H1 (cell line): Measurements from ENCODE around the gene POLR1D. TPM values are rescaled to one million over a fixed set of nuclear protein-coding genes. Genes with fewer than 3 reads are reported as not detected.

ENCODE experiments used
- CTCF ChIA-PET: fragments of 300-600 bp; sonication (Branson Sonifier 250); formaldehyde crosslinking; loops from one replicate; lab custom pipeline; 2021; ENCODE audit not compliant: partially characterized antibody; lab: Charles Lee
- POLR2A ChIA-PET: fragments of 300-600 bp; sonication (Branson Sonifier 250); formaldehyde crosslinking; loops from one replicate; lab custom pipeline; 2021; ENCODE audit warnings: inconsistent platforms; ENCODE audit not compliant: partially characterized antibody; lab: Charles Lee
- DNase-seq, 2 experiments: peaks; one replicate each; pipeline versions ENCODE4 v3.0.0 to v3.0.0-alpha.2; 2010 to 2022; ENCODE audit warnings: low spot score in 2 of 2, low read depth in 1 of 2, mixed read lengths in 1 of 2
- FAIRE-seq: peaks from 2 replicates; lab custom pipeline; 2011; peaks lifted over from hg19 to GRCh38; lab: Jason Lieb, UNC
- H2AFZ ChIP-seq: 2 replicates; pipeline ENCODE4 v1.8.1; 2012; ENCODE audit warnings: low read length, inconsistent platforms
- H2AK5ac ChIP-seq: 2 replicates; pipeline ENCODE4 v1.6.1; 2013; ENCODE audit warnings: low read depth, low read length
- H2BK120ac ChIP-seq: replicated peaks from 2 replicates; pipeline ENCODE3; 2013; ENCODE audit warnings: low read depth, low read length, inconsistent platforms
- H2BK12ac ChIP-seq: 2 replicates; pipeline ENCODE4 v1.6.1; 2013; ENCODE audit warnings: low read depth, low read length
- H2BK15ac ChIP-seq: 2 replicates; pipeline ENCODE4 v1.6.1; 2013; ENCODE audit warnings: low read length
- H2BK20ac ChIP-seq: 2 replicates; pipeline ENCODE4 v1.6.1; 2013; ENCODE audit warnings: low read length
- H2BK5ac ChIP-seq: 2 replicates; pipeline ENCODE4 v1.6.1; 2013; ENCODE audit warnings: low read depth, low read length
- H3K14ac ChIP-seq: 2 replicates; pipeline ENCODE4 v1.6.1; 2013; ENCODE audit warnings: inconsistent platforms; ENCODE audit not compliant: insufficient read length
- H3K18ac ChIP-seq: 2 replicates; pipeline ENCODE4 v1.6.1; 2013; ENCODE audit warnings: low read length; ENCODE audit errors: extremely low read depth
- H3K23ac ChIP-seq: 2 replicates; pipeline ENCODE4 v1.6.1; 2013; ENCODE audit warnings: inconsistent platforms; ENCODE audit not compliant: insufficient read length
- H3K23me2 ChIP-seq: 2 replicates; pipeline ENCODE4 v1.6.1; 2013; ENCODE audit warnings: low read depth, low read length
- H3K27ac ChIP-seq: 2 replicates; pipeline ENCODE4 v1.6.1; 2011; ENCODE audit warnings: low read depth, low read length, inconsistent platforms
- H3K27me3 ChIP-seq, 4 experiments: replicated peaks in 1 of 4; 1 replicate in 1 of 4; 2 replicates in 3 of 4; pipeline versions ENCODE4 v1.6.1 to v1.8.1; 2011 to 2013; ENCODE audit warnings: low read length in 3 of 4, mild to moderate bottlenecking in 3 of 4, inconsistent platforms in 2 of 4, mixed read lengths in 2 of 4, moderate library complexity in 1 of 4; ENCODE audit not compliant: control insufficient read depth in 3 of 4, insufficient read depth in 3 of 4; ENCODE audit errors: extremely low read depth in 1 of 4
- H3K36me3 ChIP-seq, 4 experiments: 2 replicates each; pipeline versions ENCODE4 v1.6.1 to v1.8.1; 2011 to 2013; ENCODE audit warnings: mild to moderate bottlenecking in 4 of 4, low read length in 3 of 4, moderate library complexity in 2 of 4, control low read depth in 1 of 4, inconsistent platforms in 1 of 4; ENCODE audit not compliant: insufficient read depth in 4 of 4, control insufficient read depth in 2 of 4
- H3K4ac ChIP-seq: replicated peaks from 2 replicates; pipeline ENCODE3; 2013; ENCODE audit warnings: low read length, low read depth, mixed read lengths, inconsistent platforms; ENCODE audit not compliant: insufficient read length
- H3K4me1 ChIP-seq, 4 experiments: replicated peaks in 1 of 4; 1 replicate in 1 of 4; 2 replicates in 3 of 4; pipeline versions ENCODE4 v1.6.1 to v1.8.1; 2011 to 2013; ENCODE audit warnings: low read length in 3 of 4, inconsistent platforms in 2 of 4, mixed read lengths in 1 of 4; ENCODE audit not compliant: insufficient read depth in 4 of 4, control insufficient read depth in 3 of 4
- H3K4me2 ChIP-seq, 2 experiments: 2 replicates each; pipeline versions ENCODE4 v1.6.1 to v1.8.1; 2011 to 2013; ENCODE audit warnings: low read depth in 2 of 2, low read length in 2 of 2, control low read depth in 1 of 2, inconsistent platforms in 1 of 2, mild to moderate bottlenecking in 1 of 2; ENCODE audit not compliant: insufficient read depth in 1 of 2
- H3K4me3 ChIP-seq, 4 experiments: fragments of 200-600, 300-600 bp in 1 of 4; sonication (generic), shearing (Covaris generic), sonication (Bioruptor Twin) in 1 of 4; 2 replicates each; pipeline versions ENCODE4 v1.5.1 to v1.8.1; 2011 to 2016; ENCODE audit warnings: low read length in 4 of 4, low read depth in 3 of 4, control low read depth in 2 of 4, inconsistent platforms in 2 of 4, mild to moderate bottlenecking in 2 of 4, mixed read lengths in 1 of 4, moderate library complexity in 1 of 4; ENCODE audit not compliant: insufficient read depth in 2 of 4; ENCODE audit errors: extremely low read depth in 1 of 4
- H3K56ac ChIP-seq: replicated peaks from 2 replicates; pipeline ENCODE3; 2013; ENCODE audit warnings: low read depth, mild to moderate bottlenecking, mixed read lengths, low read length, inconsistent platforms; ENCODE audit not compliant: insufficient read length
- H3K79me1 ChIP-seq: 2 replicates; pipeline ENCODE4 v1.6.1; 2013; ENCODE audit warnings: low read depth, low read length, control low read depth
- H3K79me2 ChIP-seq, 2 experiments: 2 replicates each; pipeline versions ENCODE4 v1.6.1 to v1.8.1; 2012 to 2013; ENCODE audit warnings: low read length in 2 of 2, mild to moderate bottlenecking in 2 of 2, inconsistent platforms in 1 of 2; ENCODE audit not compliant: insufficient read depth in 2 of 2, control insufficient read depth in 1 of 2
- H3K9ac ChIP-seq, 4 experiments: replicated peaks in 1 of 4; 1 replicate in 1 of 4; 2 replicates in 3 of 4; pipeline versions ENCODE4 v1.6.1 to v1.8.1; 2011 to 2013; ENCODE audit warnings: low read depth in 3 of 4, low read length in 3 of 4, control low read depth in 2 of 4, mild to moderate bottlenecking in 2 of 4, moderate library complexity in 2 of 4, inconsistent platforms in 1 of 4; ENCODE audit errors: extremely low read depth in 1 of 4
- H3K9me3 ChIP-seq, 2 experiments: 2 replicates each; pipeline versions ENCODE4 v1.6.1 to v1.8.1; 2012 to 2013; ENCODE audit warnings: mild to moderate bottlenecking in 2 of 2, moderate library complexity in 2 of 2, control low read depth in 1 of 2, inconsistent platforms in 1 of 2, low read depth in 1 of 2, low read length in 1 of 2, mixed read lengths in 1 of 2; ENCODE audit not compliant: insufficient read depth in 2 of 2
- H4K20me1 ChIP-seq, 2 experiments: replicated peaks in 1 of 2; 2 replicates each; pipeline versions ENCODE3 to v1.8.1; 2011 to 2013; ENCODE audit warnings: inconsistent platforms in 2 of 2, low read length in 2 of 2, mild to moderate bottlenecking in 1 of 2; ENCODE audit not compliant: insufficient read depth in 2 of 2, control insufficient read depth in 1 of 2
- H4K5ac ChIP-seq: 2 replicates; pipeline ENCODE4 v1.6.1; 2013; ENCODE audit warnings: low read length, low read depth, mixed read lengths, inconsistent platforms; ENCODE audit not compliant: insufficient read length
- H4K8ac ChIP-seq: 2 replicates; pipeline ENCODE4 v1.8.0; 2013; ENCODE audit warnings: mild to moderate bottlenecking, moderate library complexity, low read length, inconsistent platforms; ENCODE audit not compliant: insufficient read depth; ENCODE audit errors: extremely low read depth
- H4K91ac ChIP-seq: replicated peaks from 2 replicates; pipeline ENCODE3; 2013; ENCODE audit warnings: low read length, mixed read lengths, inconsistent platforms; ENCODE audit not compliant: insufficient read length
- CBX8 ChIP-seq: fragments of 300-800, 300-1000 bp; sonication (generic); IDR thresholded peaks from 2 replicates; pipeline ENCODE4 v1.7.1; 2016; ENCODE audit warnings: low read depth, low read length, borderline replicate concordance
- CTBP2 ChIP-seq: IDR thresholded peaks from 2 replicates; pipeline ENCODE4 v1.7.0; 2011; ENCODE audit warnings: borderline replicate concordance, mild to moderate bottlenecking, moderate library complexity, mixed read lengths, low read length; ENCODE audit not compliant: insufficient read depth, insufficient read length
- EZH2 ChIP-seq: fragments of 200-600 bp; sonication (generic); IDR thresholded peaks from 2 replicates; pipeline ENCODE4 v1.7.1; 2012; ENCODE audit warnings: low read depth, mild to moderate bottlenecking, moderate library complexity, low read length, inconsistent platforms; ENCODE audit not compliant: severe bottlenecking
- HDAC6 ChIP-seq: IDR thresholded peaks from one replicate; pipeline ENCODE4 v1.7.1; 2012; ENCODE audit warnings: low read depth, mild to moderate bottlenecking, inconsistent platforms, low read length, moderate library complexity
- KDM4A ChIP-seq: IDR thresholded peaks from one replicate; pipeline ENCODE4 v1.7.1; 2012; ENCODE audit warnings: low read depth, mild to moderate bottlenecking, moderate library complexity, low read length, inconsistent platforms; ENCODE audit not compliant: severe bottlenecking
- RBBP5 ChIP-seq: IDR thresholded peaks from 2 replicates; pipeline ENCODE4 v1.7.1; 2012; ENCODE audit warnings: low read depth, mild to moderate bottlenecking, inconsistent platforms, low read length, moderate library complexity, borderline replicate concordance
- SIN3A ChIP-seq, 2 experiments: IDR thresholded peaks in 1 of 2; conservative IDR thresholded peaks in 1 of 2; 2 replicates each; pipeline ENCODE4 v1.6.1; 2011 to 2012; ENCODE audit warnings: low read length in 2 of 2, improper control_type of control experiment in 1 of 2, low read depth in 1 of 2, mild to moderate bottlenecking in 1 of 2
- WGBS, 2 experiments: shearing (Covaris generic) in 1 of 2; methylation state at CpG; one replicate each; pipeline versions ENCODE4 v1.1.6 to v1.1.7; 2013 to 2015; ENCODE audit warnings: low lambda C conversion rate in 2 of 2, mixed read lengths in 2 of 2, inconsistent platforms in 1 of 2, low coverage in 1 of 2, missing lambda C conversion rate in 1 of 2; ENCODE audit not compliant: insufficient replicate concordance in 2 of 2, insufficient coverage in 1 of 2, insufficient read length in 1 of 2; ENCODE audit errors: extremely low coverage in 1 of 2, missing lambda C conversion rate in 1 of 2; 5-methylcytosine and 5-hydroxymethylcytosine counted together
- polyA plus RNA-seq, 7 experiments: library from polyadenylated mRNA; depleted of rRNA in 3 of 7; stranded (reverse) in 5 of 7; unstranded in 2 of 7; fragments of >200 nt in 5 of 7; fragments of 200-250 nt in 2 of 7; gene quantifications; 1 replicate in 5 of 7; 2 replicates in 1 of 7; 4 replicates in 1 of 7; pipeline versions ENCODE4 v1.2.1 to v1.2.3, GENCODE V29; 2011 to 2013; ENCODE audit warnings: missing spikeins in 2 of 7, mixed read lengths in 2 of 7
- total RNA-seq: library from RNA; stranded (reverse); fragmentation: NEBNext Ultra II Directional; extraction: Animal tissue kit (Norgen Biotek cat#: 25700); gene quantifications from 2 replicates; pipeline ENCODE4 v1.2.1, GENCODE V29; 2021
- TF ChIP-seq, protein P1 (sequence below): IDR thresholded peaks from 2 replicates; pipeline ENCODE4 v1.6.1; 2012; ENCODE audit warnings: inconsistent platforms
- TF ChIP-seq, protein P2 (sequence below): IDR thresholded peaks from 2 replicates; pipeline ENCODE4 v1.6.1; 2012; ENCODE audit warnings: inconsistent platforms

The POLR1D gene
- total and polyA plus RNA-seq, 2 of the 8 experiments (the other 6 are each of a cell fraction or from before 2014, with no cell fraction given) = 226 to 232 TPM

DNA sequence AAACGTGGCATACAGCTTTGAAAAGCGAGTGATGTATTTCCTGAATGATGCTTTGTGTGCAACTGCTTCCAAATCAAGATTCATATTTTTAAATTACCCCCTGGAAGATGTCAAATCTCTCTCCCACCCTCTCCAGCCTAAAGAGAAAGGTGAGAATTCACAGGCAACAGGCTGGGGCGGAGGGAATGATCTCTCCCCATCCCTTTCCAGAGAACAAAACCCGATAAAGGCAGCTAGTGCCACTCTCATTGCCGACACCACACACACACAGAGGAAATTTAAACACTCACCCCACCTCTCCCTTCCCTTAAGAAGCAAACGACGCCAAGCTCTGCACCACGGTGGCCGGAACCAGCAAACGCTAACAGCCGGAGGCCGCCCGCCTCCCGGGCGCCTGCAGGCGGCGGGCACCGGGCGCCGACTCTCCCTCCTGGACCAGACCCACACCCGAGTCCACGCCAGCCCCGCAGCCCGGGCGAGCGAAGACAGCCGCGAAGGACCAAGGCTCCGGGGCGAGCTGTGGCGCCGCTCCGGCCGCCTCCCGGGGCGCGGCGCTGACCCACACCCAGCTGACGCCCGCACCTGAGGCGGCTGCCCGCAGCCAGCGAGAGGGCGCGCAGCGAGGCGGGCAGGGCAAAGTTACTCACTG, 1.8 kb upstream of the POLR1D start:
- Histone ChIP-seq H3K27me3 (no peaks in the 10 kb centered on the region), H3K56ac (no peak overlapping the region), H3K27ac (0 out of 2 replicates have a peak overlapping the region, but pooled peaks have one; percentile 7), H2AFZ (peak overlapping the region; percentile 78; the same call in 1 of the 2 replicates), H3K4ac (no peak overlapping the region), H2BK5ac (no peak overlapping the region), H2BK20ac (no peak overlapping the region), H3K79me2 (peaks cover 36 to 78% of the 10 kb centered on the region in 2 experiments), H2BK15ac (no peak overlapping the region), H3K4me2 (peak overlapping the region; percentile 67 to 88), H3K4me1 (peaks cover 3 to 9% (median 7%) of the 10 kb centered on the region in 4 experiments), H2BK12ac (no peak overlapping the region), H4K5ac (no peak overlapping the region), H3K9ac (peak overlapping the region; percentile 38 to 84 (median 62)), H3K79me1 (peaks cover 4% of the 10 kb centered on the region), H4K20me1 (peaks cover 11 to 29% of the 10 kb centered on the region in 2 experiments), H2BK120ac (no peak overlapping the region), H4K91ac (no peak overlapping the region), H3K4me3 (peak overlapping the region; percentile 79 to 97 (median 86)), H2AK5ac (no peak overlapping the region), H3K23me2 (peaks cover 6% of the 10 kb centered on the region; the same call in 1 of the 2 replicates), H3K18ac (no peak overlapping the region), H4K8ac (peak overlapping the region; percentile 79), H3K9me3 (no peaks in the 10 kb centered on the region), H3K14ac (no peak overlapping the region), H3K23ac (no peak overlapping the region), H3K36me3 (peaks cover 4 to 19% (median 10%) of the 10 kb centered on the region in 4 experiments; a peak in 7 of 8 replicates)
- CTCF ChIA-PET = interaction anchor here (0.8 to 1.4 kb wide), 4 partner anchors 13 to 240 kb away, joined by 3 read pairs; no protein-coding TSS in a partner anchor
- WGBS, 2 experiments = 1% methylated on average over 19 of the region's 47 CpGs; no CpG with 5 or more reads in 1 of the 2 experiments
- POLR2A ChIA-PET = interaction anchor here (0.7 to 3.1 kb wide), 14 partner anchors 8 to 353 kb away, joined by 3 to 14 read pairs (median 4); no protein-coding TSS in a partner anchor
- DNase-seq = no peak
- no peak for FAIRE-seq
- TF ChIP-seq, protein P1, sequence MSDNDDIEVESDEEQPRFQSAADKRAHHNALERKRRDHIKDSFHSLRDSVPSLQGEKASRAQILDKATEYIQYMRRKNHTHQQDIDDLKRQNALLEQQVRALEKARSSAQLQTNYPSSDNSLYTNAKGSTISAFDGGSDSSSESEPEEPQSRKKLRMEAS = no peak
- TF ChIP-seq SIN3A (conservative IDR thresholded peaks at IDR 0.05 in 1 of 2, IDR thresholded peaks at IDR 0.05 in 1 of 2; ENCODE audit: low read depth in 1 of 2, low read length in 2 of 2) (0 out of 4 replicates have a peak, but pooled peaks of 1 of the 2 experiments have one; percentile 53), EZH2 (no peak), HDAC6 (no peak), CTBP2 (no peak), CBX8 (no peak), KDM4A (peak; percentile 88), RBBP5 (peak; percentile 37; the same call in 1 of the 2 replicates)
- TF ChIP-seq, protein P2, sequence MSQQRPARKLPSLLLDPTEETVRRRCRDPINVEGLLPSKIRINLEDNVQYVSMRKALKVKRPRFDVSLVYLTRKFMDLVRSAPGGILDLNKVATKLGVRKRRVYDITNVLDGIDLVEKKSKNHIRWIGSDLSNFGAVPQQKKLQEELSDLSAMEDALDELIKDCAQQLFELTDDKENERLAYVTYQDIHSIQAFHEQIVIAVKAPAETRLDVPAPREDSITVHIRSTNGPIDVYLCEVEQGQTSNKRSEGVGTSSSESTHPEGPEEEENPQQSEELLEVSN = no peak
